ENCODE measurements around the gene OR6N2.

The OR6N2 gene

DNA sequence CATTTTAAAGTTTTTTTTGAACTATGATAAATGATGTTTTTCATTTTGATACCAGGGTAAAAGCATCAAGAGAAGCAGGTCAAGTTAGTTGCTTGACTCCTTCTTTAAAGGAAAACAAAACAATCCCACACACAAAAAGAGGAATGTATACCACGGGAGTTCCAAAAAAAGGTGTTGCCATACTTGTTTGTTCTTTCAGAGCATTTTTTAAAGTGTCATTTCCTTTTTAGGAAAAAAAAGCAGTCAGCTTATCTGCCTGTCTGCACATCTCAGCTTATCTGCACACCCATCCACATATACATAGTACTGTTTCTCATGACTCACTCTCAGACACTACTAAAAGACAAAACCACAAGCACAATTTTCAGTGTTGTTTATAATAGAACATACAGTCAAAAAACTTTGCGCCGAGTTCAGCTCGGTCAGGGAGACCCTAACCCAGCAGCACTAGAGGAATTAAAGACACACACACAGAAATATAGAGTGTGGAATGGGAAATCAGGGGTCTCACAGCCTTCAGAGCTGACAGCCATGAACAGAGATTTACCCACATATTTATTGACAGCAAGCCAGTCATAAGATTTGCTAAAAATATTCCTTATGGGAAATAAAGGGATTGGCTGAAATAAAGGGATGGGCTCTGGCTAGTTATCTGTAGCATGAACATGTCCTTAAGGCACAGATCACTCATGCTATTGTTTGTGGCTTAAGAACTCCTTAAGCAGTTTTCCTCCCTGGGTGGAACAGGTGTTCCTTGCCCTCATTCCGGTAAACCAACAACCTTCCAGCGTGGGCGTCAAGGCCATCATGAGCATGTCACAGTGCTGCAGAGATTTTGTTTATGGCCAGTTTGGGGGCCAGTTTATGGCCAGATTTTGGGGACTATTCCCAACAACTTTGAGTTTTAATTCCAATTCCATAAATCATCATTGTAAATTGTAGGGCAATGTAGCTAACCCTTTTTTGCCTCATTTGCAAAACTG lies 38.7 kb upstream of the OR6N2 start:
- no peak overlapping the region for H3K4me2 ChIP-seq (ENCODE audit: low read length)
- no peaks in the 10 kb centered on the region for H3K4me1 ChIP-seq (ENCODE audit: insufficient read depth, low read length, severe bottlenecking)
- H2AFZ ChIP-seq (ENCODE audit: low read length) = no peak overlapping the region
- H4K20me1 ChIP-seq (ENCODE audit: insufficient read depth, low read length) = no peaks in the 10 kb centered on the region
- no peak overlapping the region for H3K27ac ChIP-seq (ENCODE audit: low read depth, low read length, poor library complexity, severe bottlenecking)
- no peaks in the 10 kb centered on the region for H3F3A ChIP-seq (ENCODE audit: insufficient read depth, low read length)
- H3K4me3 ChIP-seq (ENCODE audit: low read depth, low read length, poor library complexity, severe bottlenecking) = no peak overlapping the region
- H3K9me3 ChIP-seq (ENCODE audit: low read length) = no peaks in the 10 kb centered on the region
- no peaks in the 10 kb centered on the region for H3K79me2 ChIP-seq (ENCODE audit: insufficient read depth, low read length)
- no peaks in the 10 kb centered on the region for H3K36me3 ChIP-seq (ENCODE audit: insufficient read depth, low read length)
- no peaks in the 10 kb centered on the region for H3K27me3 ChIP-seq (ENCODE audit: insufficient read depth, low read length)
- H3K9me2 ChIP-seq (ENCODE audit: low read depth, low read length) = no peaks in the 10 kb centered on the region
- no peak for TF ChIP-seq EZH2 (IDR thresholded peaks at IDR 0.05; ENCODE audit: borderline replicate concordance, low read length)
- TF ChIP-seq CTCF (IDR thresholded peaks at IDR 0.05; ENCODE audit: low read length) = no peak
- H3K9ac ChIP-seq (ENCODE audit: low read length) = no peak overlapping the region

DNA sequence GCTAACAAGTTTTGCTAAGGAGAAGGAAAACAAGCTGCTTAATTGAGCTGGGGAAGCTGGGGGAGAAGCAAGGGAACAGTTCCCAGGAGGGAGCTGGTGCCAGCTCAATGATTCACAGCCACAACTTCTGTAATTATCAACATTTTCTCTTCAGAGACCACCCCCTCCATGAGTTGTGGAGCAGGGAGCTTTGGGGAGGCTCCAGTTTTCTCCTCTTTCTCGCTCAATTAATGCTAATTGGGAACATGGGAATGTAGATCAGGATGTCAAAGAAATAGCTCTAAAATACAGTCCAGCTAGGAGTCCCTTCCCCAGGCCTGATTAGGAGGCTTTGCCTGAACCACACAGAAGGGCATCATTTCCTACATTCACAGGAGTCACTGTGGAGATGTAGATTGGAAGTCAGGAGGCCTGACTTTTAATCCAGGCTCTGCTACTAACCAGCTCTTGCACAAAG lies 38.0 kb upstream of the OR6N2 start:
- no peaks in the 10 kb centered on the region for H3K79me2 ChIP-seq (ENCODE audit: insufficient read depth, low read length)
- no peak overlapping the region for H3K27ac ChIP-seq (ENCODE audit: low read depth, low read length, poor library complexity, severe bottlenecking)
- H4K20me1 ChIP-seq (ENCODE audit: insufficient read depth, low read length) = no peaks in the 10 kb centered on the region
- H3K9ac ChIP-seq (ENCODE audit: low read length) = no peak overlapping the region
- no peaks in the 10 kb centered on the region for H3K36me3 ChIP-seq (ENCODE audit: insufficient read depth, low read length)
- no peaks in the 10 kb centered on the region for H3K9me3 ChIP-seq (ENCODE audit: low read length)
- H3K4me3 ChIP-seq (ENCODE audit: low read depth, low read length, poor library complexity, severe bottlenecking) = no peak overlapping the region
- no peaks in the 10 kb centered on the region for H3K9me2 ChIP-seq (ENCODE audit: low read depth, low read length)
- no peaks in the 10 kb centered on the region for H3K27me3 ChIP-seq (ENCODE audit: insufficient read depth, low read length)
- no peaks in the 10 kb centered on the region for H3K4me1 ChIP-seq (ENCODE audit: insufficient read depth, low read length, severe bottlenecking)
- no peak overlapping the region for H3K4me2 ChIP-seq (ENCODE audit: low read length)
- H2AFZ ChIP-seq (ENCODE audit: low read length) = no peak overlapping the region
- no peak for TF ChIP-seq CTCF (IDR thresholded peaks at IDR 0.05; ENCODE audit: low read length)
- no peak for TF ChIP-seq EZH2 (IDR thresholded peaks at IDR 0.05; ENCODE audit: borderline replicate concordance, low read length)
- no peaks in the 10 kb centered on the region for H3F3A ChIP-seq (ENCODE audit: insufficient read depth, low read length)

- Histone ChIP-seq H3K4me2 (ENCODE audit: low read length) (no peak overlapping the region), H4K20me1 (ENCODE audit: insufficient read depth, low read length) (no peaks in the 10 kb centered on the region), H3F3A (ENCODE audit: insufficient read depth, low read length) (no peaks in the 10 kb centered on the region), H3K9ac (ENCODE audit: low read length) (no peak overlapping the region), H3K4me1 (ENCODE audit: insufficient read depth, low read length, severe bottlenecking) (no peaks in the 10 kb centered on the region), H2AFZ (ENCODE audit: low read length) (no peak overlapping the region), H3K27me3 (ENCODE audit: insufficient read depth, low read length) (no peaks in the 10 kb centered on the region), H3K9me2 (ENCODE audit: low read depth, low read length) (no peaks in the 10 kb centered on the region), H3K27ac (ENCODE audit: low read depth, low read length, poor library complexity, severe bottlenecking) (no peak overlapping the region), H3K36me3 (ENCODE audit: insufficient read depth, low read length) (no peaks in the 10 kb centered on the region), H3K9me3 (ENCODE audit: low read length) (no peaks in the 10 kb centered on the region), H3K79me2 (ENCODE audit: insufficient read depth, low read length) (no peaks in the 10 kb centered on the region), H3K4me3 (ENCODE audit: low read depth, low read length, poor library complexity, severe bottlenecking) (no peak overlapping the region)
- TF ChIP-seq EZH2 (IDR thresholded peaks at IDR 0.05; ENCODE audit: borderline replicate concordance, low read length) = no peak
- TF ChIP-seq CTCF (IDR thresholded peaks at IDR 0.05; ENCODE audit: low read length) = no peak
These were observed 37.6 kb upstream of the OR6N2 start for GRCh38 chr1:158818560-158818959.

Measured in OCI-LY1 (cell line).